GM10847 (cell line): ENCODE data around the gene GIMAP5.

Source experiments
- POLR2A ChIP-seq: IDR thresholded peaks from 2 replicates; pipeline ENCODE4 v1.6.1; 2011; ENCODE audit not compliant: insufficient read length; ENCODE audit errors: extremely low read depth

The GIMAP5 gene

GRCh38 chr7:150748376-150748775 is 11.2 kb downstream of the GIMAP5 start:
- no peak for TF ChIP-seq POLR2A

GRCh38 chr7:150751702-150752101 is 14.5 kb downstream of the GIMAP5 start:
- TF ChIP-seq POLR2A = no peak

GRCh38 chr7:150753239-150753638 is 16.0 kb downstream of the GIMAP5 start:
- no peak for TF ChIP-seq POLR2A

GRCh38 chr7:150753826-150754603 is 16.8 kb downstream of the GIMAP5 start:
- no peak for TF ChIP-seq POLR2A

- TF ChIP-seq POLR2A = no peak
Observed at GRCh38 chr7:150754951-150755350, 17.7 kb downstream of the GIMAP5 start.

- no peak for TF ChIP-seq POLR2A
Observed at GRCh38 chr7:150755473-150756099, 18.4 kb downstream of the GIMAP5 start.

GRCh38 chr7:150756166-150756565 is 18.9 kb downstream of the GIMAP5 start:
- no peak for TF ChIP-seq POLR2A

- no peak for TF ChIP-seq POLR2A
Observed at GRCh38 chr7:150756858-150757257, 19.6 kb downstream of the GIMAP5 start.

GRCh38 chr7:150759479-150759878 is 22.3 kb downstream of the GIMAP5 start:
- TF ChIP-seq POLR2A = no peak

- TF ChIP-seq POLR2A = no peak
Observed at GRCh38 chr7:150766334-150766709, 29.1 kb downstream of the GIMAP5 start.

GRCh38 chr7:150769768-150770167 is 32.5 kb downstream of the GIMAP5 start:
- no peak for TF ChIP-seq POLR2A

- no peak for TF ChIP-seq POLR2A
Observed at GRCh38 chr7:150778014-150778737, 41.0 kb downstream of the GIMAP5 start.

- TF ChIP-seq POLR2A = no peak
Observed at GRCh38 chr7:150778738-150779301, 41.6 kb downstream of the GIMAP5 start.

- no peak for TF ChIP-seq POLR2A
Observed at GRCh38 chr7:150780292-150780691, 43.1 kb downstream of the GIMAP5 start.

GRCh38 chr7:150781103-150781502 is 43.9 kb downstream of the GIMAP5 start:
- no peak for TF ChIP-seq POLR2A

- TF ChIP-seq POLR2A = no peak
Observed at GRCh38 chr7:150781961-150782360, 44.7 kb downstream of the GIMAP5 start.
